Right renal cortex interstitium (tissue), 3 donors: ENCODE results near the gene S100G. TPM values are rescaled to one million over a fixed set of nuclear protein-coding genes. Genes with fewer than 3 reads are reported as not detected.
"Not testable (repeated sequence)": the region's sequence is repeated elsewhere in the genome, so short reads cannot be mapped to it uniquely, and the experiment has no call there.

Experiments used
- DNase-seq, 3 donors: peaks; one replicate each; pipeline ENCODE4 v3.0.0-alpha.2; 2013; ENCODE audit warnings: low read depth in 3 of 3, low spot score in 2 of 3
- polyA plus RNA-seq, 3 donors: library from polyadenylated mRNA; unstranded; fragments of 120-200 nt; gene quantifications; one replicate each; pipeline ENCODE4 v1.2.1, GENCODE V29; 2013; ENCODE audit not compliant: insufficient read length in 3 of 3

S100G gene
- not detected for polyA plus RNA-seq

GRCh38 chrX:16649858-16650257 is at the start of gene S100G:
TSS of gene S100G (plus strand) at chrX:16650158. CDS start at chrX:16651007, 849 bp downstream.
- DNase-seq: no peak

GRCh38 chrX:16601885-16602284 is 48.1 kb upstream of the S100G start:
- DNase-seq: no peak

GRCh38 chrX:16603235-16603634 is 46.7 kb upstream of the S100G start:
- DNase-seq: not testable (repeated sequence)

- DNase-seq: no peak
These were observed 46.1 kb upstream of the S100G start for GRCh38 chrX:16603822-16604221.

GRCh38 chrX:16604337-16604736 is 45.6 kb upstream of the S100G start:
- DNase-seq: no peak

- DNase-seq: no peak
These were observed 43.7 kb upstream of the S100G start for GRCh38 chrX:16606142-16606720.

- DNase-seq: no peak
These were observed 39.8 kb upstream of the S100G start for GRCh38 chrX:16610121-16610621.

- DNase-seq: not testable (repeated sequence)
These were observed 39.3 kb upstream of the S100G start for GRCh38 chrX:16610654-16611053.

GRCh38 chrX:16612257-16612897 is 37.6 kb upstream of the S100G start:
- no peak for DNase-seq

- no peak for DNase-seq
These were observed 32.6 kb upstream of the S100G start for GRCh38 chrX:16617382-16617781.

- DNase-seq: no peak
These were observed 31.5 kb upstream of the S100G start for GRCh38 chrX:16618422-16618821.

GRCh38 chrX:16619024-16619423 is 30.9 kb upstream of the S100G start:
- no peak for DNase-seq

GRCh38 chrX:16628511-16628910 is 21.4 kb upstream of the S100G start:
- DNase-seq: not testable (repeated sequence)

GRCh38 chrX:16628946-16629595 is 20.9 kb upstream of the S100G start:
- DNase-seq: no peak

- no peak for DNase-seq
These were observed 20.0 kb upstream of the S100G start for GRCh38 chrX:16629909-16630308.

GRCh38 chrX:16633754-16634153 is 16.2 kb upstream of the S100G start:
- no peak for DNase-seq

- DNase-seq: no peak
These were observed 14.9 kb upstream of the S100G start for GRCh38 chrX:16635040-16635439.

GRCh38 chrX:16635596-16635995 is 14.4 kb upstream of the S100G start:
- DNase-seq: no peak

- no peak for DNase-seq
These were observed 11.4 kb upstream of the S100G start for GRCh38 chrX:16638533-16638932.

- DNase-seq: no peak
These were observed 10.0 kb upstream of the S100G start for GRCh38 chrX:16639966-16640365.

GRCh38 chrX:16640823-16641222 is 9.1 kb upstream of the S100G start:
- no peak for DNase-seq

GRCh38 chrX:16643176-16643575 is 6.8 kb upstream of the S100G start:
- no peak for DNase-seq
